IPS DF 4.7 (cell line): ENCODE results near the gene GP1BA.

Experiments used
- DNase-seq: peaks from one replicate; pipeline ENCODE4 v3.0.0-alpha.2; 2013; ENCODE audit warnings: low spot score; ENCODE audit errors: extremely low read depth

Gene GP1BA

DNA sequence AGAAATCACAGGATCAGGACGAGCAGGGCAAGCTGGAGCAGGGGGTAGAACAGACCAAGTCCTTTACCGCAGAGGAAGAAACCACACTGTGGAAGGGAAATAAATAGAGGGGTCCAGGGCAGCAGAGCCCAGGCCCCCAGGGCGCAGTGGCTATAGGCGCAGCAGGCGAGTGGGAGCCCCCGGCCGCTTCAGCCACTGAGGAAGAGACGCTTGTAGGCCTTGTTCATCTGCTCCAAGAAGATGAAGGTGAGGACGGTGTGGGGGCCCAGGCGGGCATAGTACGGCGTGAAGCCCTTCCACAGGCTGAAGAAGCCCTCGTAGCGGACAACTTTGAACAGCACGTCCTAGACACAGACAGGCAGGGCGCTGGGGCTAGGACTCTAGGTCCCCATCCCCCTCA, 5.5 kb downstream of the GP1BA start:
- DNase-seq, result no peak

DNA sequence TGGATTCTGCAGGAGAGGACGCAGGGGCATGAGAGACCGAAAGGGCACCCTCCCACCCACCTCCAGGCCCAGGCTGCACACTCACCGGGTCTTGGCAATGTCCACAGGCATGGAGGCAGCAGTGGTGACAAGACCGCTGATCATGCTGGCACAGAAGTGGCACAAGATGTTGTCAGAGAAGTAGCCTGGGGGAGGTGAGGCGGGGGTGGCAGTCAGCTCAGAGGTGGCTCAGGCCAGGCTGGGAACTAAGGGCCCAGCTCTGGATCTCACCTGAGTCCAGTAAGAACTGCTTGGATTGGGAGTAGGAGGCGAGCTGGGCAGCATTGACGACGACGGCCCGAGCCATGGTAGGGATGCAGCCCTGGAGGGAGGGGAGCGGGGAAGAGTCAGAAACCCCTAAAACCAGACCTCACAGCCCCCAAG, 6.0 kb downstream of the GP1BA start:
- DNase-seq, result no peak

DNA sequence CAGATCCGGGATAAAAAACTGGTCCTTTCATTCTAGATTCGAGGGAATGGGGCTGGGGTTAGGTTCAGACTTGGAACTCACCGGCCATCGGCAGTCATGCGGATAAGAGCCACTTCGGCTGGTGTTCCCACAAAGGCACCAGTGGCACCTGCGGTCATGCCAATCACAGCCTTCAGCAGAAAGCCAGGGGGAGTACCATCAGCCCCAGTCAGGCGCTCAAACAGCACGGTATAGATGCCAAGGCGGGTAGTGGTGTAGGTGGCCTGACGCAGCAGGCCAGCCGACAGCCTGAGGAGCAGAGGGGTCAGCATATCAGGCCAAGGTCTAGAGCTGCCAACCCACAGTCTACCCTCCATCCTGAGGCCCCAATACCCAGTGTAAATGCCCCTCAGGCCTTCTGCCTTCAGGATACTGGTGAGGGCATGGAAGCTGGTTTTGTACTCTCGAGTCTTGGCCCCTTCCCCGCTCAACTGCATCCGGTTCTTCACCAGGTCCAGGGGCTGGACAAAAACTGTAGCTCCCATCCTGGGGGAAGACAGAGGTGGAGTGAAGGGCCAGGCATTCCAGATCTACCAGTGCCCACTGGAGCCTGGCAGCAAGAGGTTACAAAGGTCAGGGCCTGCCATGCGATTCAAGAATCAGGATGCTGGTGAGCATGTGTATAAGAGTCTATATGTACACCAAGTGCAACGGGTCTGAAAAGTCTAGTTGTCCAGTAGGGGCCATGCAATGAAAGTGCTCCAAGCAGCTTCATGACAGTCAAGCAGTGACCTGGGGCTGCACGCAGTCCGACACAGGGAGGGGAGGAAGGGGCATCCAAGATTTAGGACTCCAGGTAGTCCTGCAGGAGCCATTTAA, 6.8 kb downstream of the GP1BA start:
- DNase-seq, result no peak

DNA sequence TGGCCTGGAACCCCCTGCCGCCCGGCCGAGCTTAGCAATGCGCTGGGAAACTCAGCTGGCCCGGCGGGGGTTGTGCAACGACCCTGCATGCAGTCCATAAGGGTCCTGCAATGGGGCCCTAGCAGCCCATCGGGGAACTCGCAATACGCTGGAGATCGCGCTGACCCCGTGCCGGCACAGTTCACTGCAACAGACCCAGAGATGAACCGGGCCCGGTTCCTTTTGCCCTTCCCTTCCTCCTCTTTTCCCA, 7.4 kb downstream of the GP1BA start:
- DNase-seq, result no peak

DNA sequence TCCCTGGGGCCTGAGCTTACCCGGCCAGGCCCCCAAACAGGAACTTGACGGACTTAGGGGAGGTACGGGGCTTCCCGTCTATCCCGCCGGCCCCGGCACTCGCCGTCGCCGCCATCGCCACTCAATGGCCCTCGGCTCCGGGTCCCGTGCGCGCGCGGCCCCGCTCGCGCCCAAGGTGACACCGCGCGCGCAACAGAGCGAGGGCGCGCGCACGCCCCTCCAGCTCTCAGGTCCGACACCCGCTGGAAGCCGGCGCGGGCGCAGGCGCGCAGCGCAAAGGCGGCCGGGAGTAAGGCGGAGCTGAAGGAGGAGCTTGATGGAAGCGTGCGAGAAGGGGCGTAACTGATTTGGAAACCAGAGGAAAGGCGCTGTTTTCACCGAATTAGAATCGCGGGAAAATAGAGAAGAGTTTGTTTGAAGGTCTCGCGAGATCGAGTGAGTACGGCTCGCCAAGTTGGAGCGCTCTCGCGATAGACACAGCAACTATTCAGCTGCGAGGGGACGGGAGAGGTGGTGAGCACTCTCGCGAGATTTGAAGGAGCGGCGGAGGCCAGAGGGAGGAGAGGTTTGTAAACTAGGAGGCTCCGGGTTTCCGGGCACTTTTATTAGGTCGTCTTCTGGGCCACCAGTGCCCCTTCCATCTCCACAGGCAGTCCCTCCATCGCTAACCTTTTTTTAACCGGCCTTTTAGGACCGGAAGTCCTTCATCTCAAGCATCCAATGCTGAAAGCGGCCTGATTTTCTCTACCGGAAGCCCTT, 7.9 kb downstream of the GP1BA start, which contains the start of the genes RNF167 and SLC25A11:
RNF167 (plus strand) TSS at position 473 of the 759 bp plus-strand sequence. CDS start 642 bp downstream, outside the sequence.
SLC25A11 (minus strand) TSS at position 251 of the 759 bp plus-strand sequence; CDS start at position 115, 136 bp downstream.
- peak; percentile 94 for DNase-seq

DNA sequence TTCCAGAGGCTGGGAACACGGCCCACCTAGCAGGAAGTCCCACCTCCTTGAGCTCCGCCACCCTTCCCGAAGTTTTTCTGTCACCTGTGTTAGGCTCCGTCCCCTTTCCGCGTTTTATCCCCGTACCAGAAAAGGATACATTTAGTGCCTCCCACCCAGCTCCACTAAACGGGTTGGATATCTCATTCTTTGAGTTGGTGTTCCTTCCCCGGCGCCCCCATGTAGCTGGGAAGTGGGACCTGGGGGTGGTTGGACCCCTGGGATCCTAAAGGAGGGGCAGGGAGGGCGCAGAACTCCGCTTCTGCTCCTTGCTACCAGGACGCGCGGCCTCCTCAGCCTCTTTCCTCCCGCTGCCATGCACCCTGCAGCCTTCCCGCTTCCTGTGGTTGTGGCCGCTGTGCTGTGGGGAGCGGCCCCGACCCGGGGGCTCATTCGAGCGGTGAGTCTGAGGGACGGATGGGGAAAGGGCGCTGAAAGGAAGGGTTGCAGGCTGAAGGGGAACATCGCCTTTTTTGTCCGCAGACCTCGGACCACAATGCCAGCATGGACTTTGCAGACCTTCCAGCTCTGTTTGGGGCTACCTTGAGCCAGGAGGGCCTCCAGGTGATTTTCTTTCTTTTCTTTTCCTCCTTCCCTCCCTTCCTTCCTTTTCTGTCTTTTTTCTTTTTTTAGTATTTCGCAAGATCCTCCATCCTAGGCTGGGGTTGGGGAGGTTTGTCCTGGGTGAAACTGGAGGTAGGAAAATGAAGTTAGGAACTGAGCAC, 8.7 kb downstream of the GP1BA start:
- no peak for DNase-seq

DNA sequence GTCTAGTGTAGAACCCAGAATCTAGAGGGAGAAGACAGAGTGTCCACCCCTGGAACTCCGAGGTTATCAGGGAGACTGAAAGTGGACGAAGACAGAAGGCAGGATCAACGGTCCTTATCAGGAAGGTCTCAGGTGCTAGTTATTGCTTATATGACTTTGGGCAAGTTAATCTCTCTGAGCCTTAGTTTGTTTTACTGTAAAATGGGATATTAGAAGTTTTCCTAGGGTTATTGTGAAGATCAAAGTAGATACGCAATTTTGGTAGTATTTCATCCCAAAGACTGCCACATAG, 9.2 kb downstream of the GP1BA start:
- no peak for DNase-seq

DNA sequence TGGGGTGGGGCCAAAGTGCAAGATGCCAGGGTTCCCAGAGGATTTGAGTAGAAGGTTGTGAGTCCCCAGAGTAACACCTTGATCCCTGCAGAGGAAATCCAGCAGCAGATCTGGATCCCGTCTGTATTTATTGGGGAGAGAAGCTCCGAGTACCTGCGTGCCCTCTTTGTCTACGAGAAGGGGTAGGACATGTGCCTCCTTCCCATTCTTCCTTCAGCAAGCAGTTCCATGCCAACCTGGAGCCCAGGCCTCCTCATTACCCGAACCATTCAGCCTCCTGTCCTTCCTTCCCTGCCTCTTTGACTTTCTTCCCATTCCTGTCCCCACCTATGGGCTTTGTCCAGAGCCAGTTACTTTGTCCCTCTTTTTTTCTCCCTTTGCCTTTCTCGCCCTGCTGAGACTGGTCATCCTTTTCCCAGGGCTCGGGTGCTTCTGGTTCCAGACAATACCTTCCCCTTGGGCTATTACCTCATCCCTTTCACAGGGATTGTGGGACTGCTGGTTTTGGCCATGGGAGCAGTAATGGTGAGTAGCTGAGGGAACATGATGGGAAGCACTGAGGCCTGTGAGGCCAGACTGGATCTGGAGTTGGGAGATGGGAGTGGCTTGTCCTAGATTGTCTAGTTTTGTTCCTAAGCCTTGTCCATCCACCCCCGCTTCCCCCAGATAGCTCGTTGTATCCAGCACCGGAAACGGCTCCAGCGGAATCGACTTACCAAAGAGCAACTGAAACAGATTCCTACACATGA, 10.9 kb downstream of the GP1BA start:
- DNase-seq, result no peak

DNA sequence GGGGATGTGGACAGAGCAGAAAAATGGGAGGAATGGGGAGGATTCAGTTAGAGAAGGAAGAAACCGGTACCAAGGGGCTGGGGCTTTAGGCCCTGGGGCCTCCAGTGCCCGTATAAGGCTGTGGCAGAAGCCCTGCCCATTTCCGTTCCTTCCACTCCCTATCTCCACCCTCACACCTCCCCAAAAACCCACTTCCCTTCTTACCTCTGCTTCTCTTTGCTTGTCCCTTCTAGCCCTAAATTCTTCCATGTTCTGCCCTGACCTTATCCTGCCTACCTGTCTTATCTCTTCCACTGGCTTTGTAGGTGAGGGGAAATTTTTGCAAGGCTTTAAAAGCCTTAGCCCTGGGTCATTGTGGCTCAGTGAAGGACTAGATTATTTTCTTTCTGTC, 12.1 kb downstream of the GP1BA start:
- DNase-seq, result no peak

DNA sequence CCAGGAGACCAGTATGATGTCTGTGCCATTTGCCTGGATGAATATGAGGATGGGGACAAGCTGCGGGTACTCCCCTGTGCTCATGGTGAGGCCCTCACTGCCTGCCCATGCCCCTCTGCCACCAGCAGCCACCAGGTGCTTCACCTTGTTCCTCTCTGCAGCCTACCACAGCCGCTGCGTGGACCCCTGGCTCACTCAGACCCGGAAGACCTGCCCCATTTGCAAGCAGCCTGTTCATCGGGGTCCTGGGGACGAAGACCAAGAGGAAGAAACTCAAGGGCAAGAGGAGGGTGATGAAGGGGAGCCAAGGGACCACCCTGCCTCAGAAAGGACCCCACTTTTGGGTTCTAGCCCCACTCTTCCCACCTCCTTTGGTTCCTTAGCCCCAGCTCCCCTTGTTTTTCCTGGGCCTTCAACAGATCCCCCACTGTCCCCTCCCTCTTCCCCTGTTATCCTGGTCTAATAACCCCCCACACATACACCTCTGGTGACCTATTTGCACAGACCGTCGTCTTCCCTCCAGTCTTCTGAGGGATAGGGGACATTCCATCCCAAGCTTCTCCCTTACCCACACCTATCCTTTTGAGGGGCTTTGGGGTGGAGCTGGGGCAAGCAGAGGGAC, 12.6 kb downstream of the GP1BA start:
- no peak for DNase-seq

DNA sequence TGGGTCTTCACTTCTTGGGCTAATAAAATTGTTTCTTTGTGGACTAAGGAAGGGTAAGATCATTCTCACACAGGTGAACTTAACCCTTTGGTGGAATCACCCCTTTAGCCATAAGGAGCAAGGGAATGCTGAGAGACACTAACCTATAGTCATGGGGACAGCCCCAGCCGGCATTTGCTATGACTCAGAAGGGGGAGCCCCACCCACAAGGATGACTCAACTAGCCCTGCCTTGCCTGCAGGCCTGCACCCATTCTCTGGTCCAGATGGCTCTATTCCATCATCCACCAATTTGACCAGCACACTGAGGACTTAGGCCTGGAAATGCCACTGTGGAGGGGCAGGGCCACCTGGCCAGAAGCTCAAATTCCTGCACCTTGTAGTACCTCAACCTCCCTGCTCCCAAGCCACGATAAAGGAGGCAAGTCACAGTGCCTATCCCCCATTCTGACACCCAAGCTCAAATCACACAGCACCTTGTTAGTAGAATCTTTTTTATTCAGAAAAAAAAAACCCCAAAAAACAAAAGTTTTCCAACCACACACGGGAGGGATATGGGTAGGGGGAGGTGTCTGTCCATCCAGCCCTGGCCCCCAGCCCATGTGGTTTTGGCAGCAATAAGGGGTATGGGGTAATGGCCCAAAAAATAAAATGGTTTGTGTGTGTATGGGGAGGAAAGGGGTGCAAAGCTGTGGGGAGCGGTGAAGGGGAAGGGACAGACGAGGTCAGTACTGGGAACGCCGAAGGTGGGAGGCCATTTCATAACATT, 13.3 kb downstream of the GP1BA start:
- no peak for DNase-seq

DNA sequence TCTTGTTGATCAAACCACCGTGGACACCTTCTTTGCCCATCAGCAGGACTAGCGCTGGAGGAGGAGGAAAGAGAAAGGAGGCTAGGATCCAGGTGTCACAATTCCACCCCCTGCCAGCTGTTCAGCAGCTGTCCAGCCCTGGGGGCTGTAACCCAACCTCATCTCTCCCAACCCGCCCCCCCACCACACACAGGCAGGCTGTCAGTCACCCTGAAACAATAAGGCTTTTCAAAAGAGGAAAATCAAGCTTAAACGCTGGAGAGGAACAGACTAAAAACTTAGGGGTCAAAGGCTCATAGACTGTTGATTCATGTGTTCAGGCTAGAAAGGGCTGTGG, 13.8 kb downstream of the GP1BA start:
- no peak for DNase-seq

DNA sequence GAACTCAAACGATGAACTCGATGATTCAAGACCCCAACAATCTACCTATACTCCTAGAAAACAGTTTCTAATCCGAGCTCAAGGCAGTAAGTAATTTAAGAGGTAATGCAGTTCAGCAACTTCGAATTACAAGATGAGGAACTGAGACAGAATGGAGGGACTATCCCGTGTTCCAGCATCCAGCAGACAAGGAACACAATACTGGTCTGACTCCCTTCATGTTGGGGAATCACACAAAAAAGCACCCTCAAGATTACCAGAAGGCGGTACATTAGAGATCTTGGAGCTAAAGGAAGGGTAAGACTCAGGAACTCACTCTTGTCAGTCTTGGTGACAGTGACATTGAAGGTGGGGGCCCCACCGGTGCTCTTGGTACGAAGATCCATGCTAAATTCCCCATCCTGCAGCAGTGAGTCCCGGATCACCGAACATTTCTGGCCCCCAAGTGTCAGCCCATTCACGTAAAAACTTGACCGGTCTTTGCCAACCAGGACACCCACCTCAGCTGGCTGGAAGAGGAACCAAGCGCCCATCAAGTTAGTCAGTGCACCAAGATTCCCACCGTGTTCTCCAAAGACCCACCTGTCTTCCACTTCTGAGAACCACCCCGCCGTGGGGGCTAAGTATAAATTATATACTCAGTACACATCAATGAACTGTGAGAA, 14.4 kb downstream of the GP1BA start:
- no peak for DNase-seq

DNA sequence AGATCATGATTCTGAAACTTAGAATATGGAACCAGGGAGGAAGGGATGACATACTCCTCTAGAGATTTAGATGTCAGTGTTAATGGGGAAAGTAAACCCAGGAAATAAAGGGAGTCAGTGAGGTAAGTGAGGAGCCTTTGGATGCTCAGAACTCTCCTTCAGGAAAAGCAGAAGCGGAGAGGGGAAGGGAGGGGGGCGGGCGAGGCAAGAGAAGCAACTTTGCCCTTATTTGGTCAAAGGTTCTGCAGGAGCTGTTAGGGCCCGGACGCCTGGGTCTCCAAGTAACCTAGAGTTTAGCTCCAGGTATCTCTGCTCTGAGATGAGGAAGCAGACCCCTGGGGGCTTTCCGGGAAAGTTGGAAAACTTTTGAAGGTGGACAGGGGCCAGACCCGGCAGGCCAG, 14.9 kb downstream of the GP1BA start:
- DNase-seq, result no peak

DNA sequence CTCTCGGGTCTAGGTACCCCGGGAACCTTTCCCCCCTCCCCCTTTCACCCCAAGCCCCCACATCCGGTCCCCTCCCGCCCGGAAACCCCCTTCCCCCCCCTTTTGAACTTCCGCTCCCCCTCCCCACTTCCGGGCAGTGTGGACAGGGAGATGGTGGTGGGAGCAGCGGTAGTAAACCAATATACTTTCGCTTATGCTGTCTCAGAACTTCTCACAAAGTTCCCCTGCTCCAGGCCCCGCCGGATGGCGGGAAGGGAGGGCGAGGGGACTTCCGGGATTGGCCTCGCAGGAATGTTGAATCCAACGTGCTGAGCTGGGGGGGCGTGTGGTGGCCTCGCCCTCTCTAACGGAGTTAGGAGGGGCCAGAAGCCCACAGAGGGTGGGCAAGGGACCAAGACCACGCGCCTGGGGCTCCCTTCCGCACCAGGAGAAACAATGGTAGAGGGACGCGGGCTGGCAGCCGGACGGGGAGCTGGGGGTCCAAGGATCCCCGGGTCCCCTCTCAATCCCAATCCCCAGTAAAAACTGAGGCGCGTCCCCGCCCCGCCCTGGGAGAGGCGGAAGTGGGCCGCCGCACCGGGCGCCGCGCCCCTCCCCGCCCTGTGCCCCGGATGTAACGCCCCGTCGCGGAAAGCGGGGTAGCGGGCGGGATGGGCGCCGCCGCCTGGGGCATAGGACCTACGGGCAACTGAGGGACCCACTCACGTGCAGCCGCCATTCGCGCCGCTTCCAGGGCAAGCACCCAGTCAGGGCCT, 15.5 kb downstream of the GP1BA start:
- DNase-seq, result no peak

DNA sequence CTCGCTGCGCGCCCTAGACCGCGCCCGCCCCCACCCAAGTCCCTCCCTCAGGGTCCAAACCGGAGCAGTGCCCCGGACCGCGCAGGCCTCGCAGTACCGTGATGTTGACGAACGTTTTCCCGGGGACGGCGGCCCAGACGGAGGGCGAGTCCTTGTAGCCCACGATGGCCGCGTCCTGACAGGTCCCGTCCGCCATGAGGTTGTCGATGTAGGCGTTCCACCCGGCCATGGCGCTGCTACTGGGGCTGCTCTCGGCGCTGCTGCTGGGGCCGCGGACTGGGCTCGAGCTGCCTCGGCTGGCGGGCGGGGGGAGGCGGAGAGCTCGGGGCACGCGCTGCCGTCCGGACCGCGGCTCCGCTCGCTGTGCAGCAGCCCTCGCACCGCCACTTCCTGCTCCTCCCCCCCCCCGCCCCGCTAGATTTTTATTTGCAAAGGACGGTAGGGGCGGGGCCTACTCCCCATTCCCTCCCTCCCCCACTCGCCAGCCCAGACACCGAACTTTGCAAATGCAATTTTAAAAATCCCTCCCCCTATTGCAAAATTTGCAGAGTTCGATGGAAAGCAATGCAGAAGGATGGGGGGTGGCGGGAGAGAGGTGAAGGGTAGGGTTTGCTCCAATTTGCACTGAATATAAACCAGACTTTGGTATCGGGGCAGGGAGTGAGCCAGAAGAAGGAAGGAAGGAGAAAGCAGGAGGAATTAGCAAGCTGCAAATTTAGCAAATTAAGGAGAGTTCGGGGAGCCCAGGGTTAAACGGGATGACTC, 16.3 kb downstream of the GP1BA start, which contains the start of gene PFN1:
PFN1 (minus strand) TSS at position 365 of the 765 bp plus-strand sequence; CDS start at position 229, 136 bp downstream.
- DNase-seq, result no peak

DNA sequence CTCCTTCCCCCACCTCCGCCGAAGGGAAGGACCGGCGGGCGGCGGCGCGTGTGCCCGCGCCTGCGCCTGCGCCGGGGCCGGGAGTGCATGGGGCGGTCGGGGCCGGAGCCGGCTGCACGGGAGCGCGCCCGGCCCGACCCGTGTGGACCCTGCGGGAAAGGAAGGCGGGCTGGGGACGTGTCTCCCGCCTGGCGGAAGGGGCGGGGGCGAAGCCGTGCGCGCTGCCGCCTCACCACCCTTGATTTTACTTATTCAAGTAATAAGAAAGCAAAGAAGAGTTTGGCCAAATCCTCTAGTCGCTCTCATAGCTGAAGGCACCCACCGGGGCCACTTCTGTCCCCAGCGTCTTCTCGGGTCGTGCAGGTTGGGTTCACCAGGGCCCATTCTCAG, 16.8 kb downstream of the GP1BA start:
- no peak for DNase-seq

DNA sequence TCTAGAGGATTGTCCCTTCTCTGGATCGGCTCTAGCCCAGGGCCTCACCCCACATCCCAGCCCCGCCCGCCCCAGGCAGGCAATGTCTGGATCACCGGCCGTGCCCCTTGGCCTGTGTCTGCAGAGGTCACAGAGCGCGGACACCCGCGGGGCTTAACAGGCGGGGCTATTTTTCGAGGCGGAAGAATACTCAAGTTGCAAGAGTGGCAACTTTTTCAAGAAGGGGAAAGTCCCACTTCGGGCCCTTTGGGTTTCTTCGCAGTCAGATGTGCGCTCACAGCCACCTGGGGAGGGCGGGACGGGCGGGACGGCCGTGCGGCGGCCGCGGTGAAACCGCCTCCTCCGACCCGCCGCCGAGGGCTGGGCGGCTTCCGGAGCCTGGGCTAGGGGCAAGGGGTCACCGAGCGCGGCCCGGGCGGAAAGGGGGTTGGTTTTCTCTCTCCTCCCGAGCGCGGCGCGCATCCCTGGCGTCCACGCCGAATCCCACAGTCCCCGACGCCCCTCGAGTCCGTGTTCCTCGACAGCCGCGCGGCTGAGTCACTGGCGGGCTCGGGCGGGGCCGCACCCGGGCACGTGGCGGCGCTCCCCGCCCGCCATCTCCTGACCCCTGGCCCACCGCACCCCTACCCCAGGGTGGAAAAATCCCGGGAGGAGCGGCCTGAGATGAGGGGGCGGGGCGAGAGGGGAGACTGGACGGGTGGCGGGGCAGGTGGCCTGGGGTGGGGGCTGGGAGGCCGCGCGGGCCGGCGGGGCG, 17.4 kb downstream of the GP1BA start:
- DNase-seq, result no peak
